Neuron (in vitro differentiated cells): ENCODE measurements around the gene CNTN4.

Experiments
- H2AFZ ChIP-seq: one replicate; pipeline ENCODE4 v1.6.1; 2013; ENCODE audit warnings: low read depth, mild to moderate bottlenecking, inconsistent platforms, low read length, moderate library complexity
- H3K27me3 ChIP-seq: one replicate; pipeline ENCODE4 v1.6.1; 2013; ENCODE audit warnings: low read length; ENCODE audit not compliant: insufficient read depth
- H3K36me3 ChIP-seq: one replicate; pipeline ENCODE4 v1.6.1; 2013; ENCODE audit warnings: low read length; ENCODE audit not compliant: insufficient read depth
- H3K4me1 ChIP-seq: one replicate; pipeline ENCODE4 v1.6.1; 2013; ENCODE audit warnings: low read length; ENCODE audit not compliant: insufficient read depth
- H3K4me3 ChIP-seq: 2 replicates; pipeline ENCODE4 v1.5.1; 2013; ENCODE audit warnings: mild to moderate bottlenecking, low read length, moderate library complexity
- H3K9me3 ChIP-seq: one replicate; pipeline ENCODE4 v1.6.1; 2013; ENCODE audit warnings: low read length

The CNTN4 gene

GRCh38 chr3:2391896-2392295, 293.2 kb downstream of the CNTN4 start:
- Histone ChIP-seq H3K4me3 (no peak overlapping the region), H3K9me3 (no peaks in the 10 kb centered on the region), H3K27me3 (no peaks in the 10 kb centered on the region), H3K4me1 (no peaks in the 10 kb centered on the region), H2AFZ (no peak overlapping the region), H3K36me3 (no peaks in the 10 kb centered on the region)

DNA sequence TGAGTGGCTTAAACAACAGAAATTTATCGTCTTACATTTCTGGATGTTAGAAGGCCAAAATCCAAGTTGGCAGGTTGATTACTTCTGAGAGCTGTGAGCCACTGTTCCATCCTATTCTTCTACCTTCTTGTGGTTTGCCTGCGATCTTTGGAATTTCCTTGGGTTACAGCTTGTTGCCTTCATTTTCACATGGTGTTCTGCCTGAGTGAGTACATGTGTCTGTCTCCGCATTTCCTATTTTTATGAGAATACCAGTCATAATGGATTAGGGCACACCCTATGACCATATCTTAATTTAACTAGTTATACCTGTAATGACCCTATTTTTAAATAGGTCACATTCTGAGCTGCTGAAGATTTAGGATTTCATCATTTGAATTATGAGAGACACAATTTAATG, 294.3 kb downstream of the CNTN4 start:
- no peaks in the 10 kb centered on the region for H3K4me1 ChIP-seq
- no peaks in the 10 kb centered on the region for H3K27me3 ChIP-seq
- no peaks in the 10 kb centered on the region for H3K36me3 ChIP-seq
- no peaks in the 10 kb centered on the region for H3K9me3 ChIP-seq
- no peak overlapping the region for H2AFZ ChIP-seq
- H3K4me3 ChIP-seq = no peak overlapping the region

DNA sequence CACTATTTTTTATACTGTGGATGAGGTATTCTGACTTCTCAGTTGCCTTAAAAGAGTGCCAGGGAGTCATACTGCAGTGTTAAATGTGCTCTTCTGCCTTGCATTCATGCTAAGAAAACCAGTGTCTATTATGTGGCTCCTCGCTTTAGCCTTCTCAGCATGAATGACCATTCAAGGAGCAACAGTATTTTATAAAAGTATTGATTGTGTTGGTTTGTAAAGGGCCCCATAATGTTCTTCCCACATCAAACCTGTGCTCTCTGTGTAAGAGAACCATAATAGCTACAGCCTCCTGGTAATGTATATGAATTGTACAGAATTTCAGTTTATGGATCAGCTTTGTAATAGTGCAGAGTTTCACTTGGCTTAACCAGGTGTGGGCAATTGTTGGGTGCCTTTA, 316.4 kb downstream of the CNTN4 start:
- no peaks in the 10 kb centered on the region for H3K27me3 ChIP-seq
- H3K9me3 ChIP-seq = no peaks in the 10 kb centered on the region
- no peaks in the 10 kb centered on the region for H3K4me1 ChIP-seq
- H3K4me3 ChIP-seq = no peak overlapping the region
- no peak overlapping the region for H2AFZ ChIP-seq
- H3K36me3 ChIP-seq = no peaks in the 10 kb centered on the region

- H3K9me3 ChIP-seq = no peaks in the 10 kb centered on the region
Measured at GRCh38 chr3:2420919-2421318, 322.3 kb downstream of the CNTN4 start.

DNA sequence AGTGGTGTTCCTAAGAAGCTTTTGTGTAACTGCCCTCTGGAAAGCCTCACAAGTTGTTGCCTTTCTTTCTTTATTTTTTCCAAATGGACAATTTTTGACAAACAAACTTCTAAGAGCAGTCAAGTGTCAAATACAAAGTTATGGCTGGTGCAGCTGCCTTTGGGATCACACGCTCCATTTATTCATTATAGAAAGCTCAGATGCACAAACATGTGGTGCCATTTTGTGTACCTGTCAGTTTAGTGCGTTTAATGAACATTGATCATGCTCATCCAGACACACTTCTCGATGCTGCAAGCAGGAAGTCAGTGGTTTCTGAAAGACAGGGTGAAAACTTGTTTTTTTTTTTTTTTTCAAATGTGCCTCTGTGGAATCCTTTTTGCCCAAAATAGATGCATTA, 324.5 kb downstream of the CNTN4 start:
- Histone ChIP-seq H3K4me3 (no peak overlapping the region), H3K4me1 (no peaks in the 10 kb centered on the region), H3K36me3 (no peaks in the 10 kb centered on the region), H2AFZ (no peak overlapping the region), H3K27me3 (no peaks in the 10 kb centered on the region), H3K9me3 (no peaks in the 10 kb centered on the region)

More at GRCh38 chr3:2420919-2421318, 322.3 kb downstream of the CNTN4 start:
- H3K27me3 ChIP-seq = no peaks in the 10 kb centered on the region
- H2AFZ ChIP-seq = no peak overlapping the region
- no peaks in the 10 kb centered on the region for H3K4me1 ChIP-seq
- H3K36me3 ChIP-seq = no peaks in the 10 kb centered on the region
- no peak overlapping the region for H3K4me3 ChIP-seq

GRCh38 chr3:2441558-2441957, 342.9 kb downstream of the CNTN4 start:
- no peak overlapping the region for H2AFZ ChIP-seq
- H3K27me3 ChIP-seq = no peaks in the 10 kb centered on the region
- no peaks in the 10 kb centered on the region for H3K36me3 ChIP-seq
- H3K9me3 ChIP-seq = no peaks in the 10 kb centered on the region
- H3K4me1 ChIP-seq = no peaks in the 10 kb centered on the region
- H3K4me3 ChIP-seq = no peak overlapping the region

GRCh38 chr3:2446146-2446545, 347.5 kb downstream of the CNTN4 start:
- no peaks in the 10 kb centered on the region for H3K27me3 ChIP-seq
- H3K36me3 ChIP-seq = no peaks in the 10 kb centered on the region
- no peaks in the 10 kb centered on the region for H3K4me1 ChIP-seq
- H2AFZ ChIP-seq = no peak overlapping the region
- H3K4me3 ChIP-seq = no peak overlapping the region
- H3K9me3 ChIP-seq = no peaks in the 10 kb centered on the region

DNA sequence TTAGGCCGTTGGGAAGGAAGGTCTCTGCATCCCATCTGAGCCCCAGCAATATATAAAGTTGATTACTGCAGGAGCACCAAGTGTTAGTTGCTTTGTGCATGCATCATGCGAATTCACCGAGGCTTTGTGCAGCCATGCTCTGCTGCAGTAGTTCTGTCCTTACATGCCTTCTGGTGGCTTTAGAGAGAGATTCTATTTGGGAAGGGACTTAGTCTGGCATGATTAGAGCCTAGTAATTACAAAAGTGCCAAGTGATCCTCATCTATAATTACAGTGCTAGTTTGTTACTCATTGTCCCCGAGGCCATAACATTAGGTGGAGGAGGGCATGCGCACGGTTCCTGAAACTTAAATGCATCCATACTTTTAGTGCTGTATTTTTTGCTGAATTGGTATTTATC, 353.6 kb downstream of the CNTN4 start:
- Histone ChIP-seq H3K4me3 (no peak overlapping the region), H3K36me3 (no peaks in the 10 kb centered on the region), H3K27me3 (no peaks in the 10 kb centered on the region), H3K4me1 (no peaks in the 10 kb centered on the region), H2AFZ (no peak overlapping the region), H3K9me3 (no peaks in the 10 kb centered on the region)

DNA sequence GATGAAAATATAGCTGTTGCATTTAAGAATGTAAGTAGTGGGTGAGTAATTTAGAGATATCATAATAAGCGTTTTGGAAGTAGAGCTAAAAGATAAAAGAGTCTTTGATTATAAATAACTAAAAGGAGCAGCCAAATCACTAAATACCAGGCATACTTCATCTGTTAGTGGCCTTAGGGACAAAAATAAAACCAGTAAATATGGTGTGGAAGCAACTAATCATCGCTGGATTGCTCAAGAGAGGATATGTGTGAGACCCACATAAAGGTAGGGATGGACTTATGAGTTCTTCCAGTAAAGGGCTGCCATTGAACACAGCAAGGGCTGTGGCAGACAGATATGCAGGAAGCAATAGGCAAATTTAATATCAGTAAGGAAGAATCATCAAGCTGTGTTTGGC, 356.2 kb downstream of the CNTN4 start:
- Histone ChIP-seq H2AFZ (no peak overlapping the region), H3K9me3 (no peaks in the 10 kb centered on the region), H3K4me1 (no peaks in the 10 kb centered on the region), H3K36me3 (no peaks in the 10 kb centered on the region), H3K27me3 (no peaks in the 10 kb centered on the region), H3K4me3 (no peak overlapping the region)

GRCh38 chr3:2456788-2457187, 358.1 kb downstream of the CNTN4 start:
- Histone ChIP-seq H3K36me3 (no peaks in the 10 kb centered on the region), H3K27me3 (no peaks in the 10 kb centered on the region), H3K4me3 (no peak overlapping the region), H3K4me1 (no peaks in the 10 kb centered on the region), H2AFZ (no peak overlapping the region), H3K9me3 (no peaks in the 10 kb centered on the region)

DNA sequence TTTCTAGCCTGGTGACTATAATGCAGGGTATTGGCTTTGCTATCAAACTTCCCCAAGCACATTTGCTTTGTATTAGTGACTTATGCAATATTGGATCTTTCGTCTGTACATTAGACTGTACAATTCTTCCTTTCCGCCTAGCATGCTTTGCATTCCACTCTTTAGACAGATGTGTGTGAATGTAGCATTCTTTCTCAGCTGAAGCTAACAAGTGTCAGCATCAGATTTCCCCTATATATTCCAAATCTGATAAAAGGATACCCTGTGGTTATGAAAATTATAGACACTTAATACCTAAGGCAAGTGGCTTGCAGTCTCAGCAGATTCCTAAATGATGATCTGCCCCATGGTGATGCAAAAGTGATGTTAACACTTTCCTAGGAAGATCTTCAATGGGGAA, 360.1 kb downstream of the CNTN4 start:
- Histone ChIP-seq H2AFZ (no peak overlapping the region), H3K9me3 (no peaks in the 10 kb centered on the region), H3K4me1 (no peaks in the 10 kb centered on the region), H3K4me3 (no peak overlapping the region), H3K36me3 (no peaks in the 10 kb centered on the region), H3K27me3 (no peaks in the 10 kb centered on the region)

DNA sequence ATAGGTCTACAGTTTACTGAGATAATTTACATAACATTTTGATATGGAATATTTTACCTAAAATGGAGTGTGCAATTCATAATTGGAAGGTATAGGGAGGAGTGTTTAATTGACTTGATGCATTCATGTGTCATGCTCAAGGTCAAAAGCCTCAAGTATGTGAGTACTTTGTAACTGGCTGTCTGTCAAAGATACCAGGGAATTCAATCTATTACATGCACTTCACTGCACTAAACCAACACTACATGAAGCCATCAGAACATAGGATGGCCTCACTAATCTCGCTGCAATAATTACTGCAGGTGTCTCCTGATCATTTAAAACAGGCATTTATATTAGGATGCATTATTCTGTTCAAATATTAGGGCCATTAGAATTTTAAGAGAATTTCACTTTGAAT, 367.2 kb downstream of the CNTN4 start:
- H3K27me3 ChIP-seq = no peaks in the 10 kb centered on the region
- peaks cover 7% of the 10 kb centered on the region for H3K4me1 ChIP-seq
- no peaks in the 10 kb centered on the region for H3K36me3 ChIP-seq
- no peaks in the 10 kb centered on the region for H3K9me3 ChIP-seq
- no peak overlapping the region for H2AFZ ChIP-seq
- no peak overlapping the region for H3K4me3 ChIP-seq

DNA sequence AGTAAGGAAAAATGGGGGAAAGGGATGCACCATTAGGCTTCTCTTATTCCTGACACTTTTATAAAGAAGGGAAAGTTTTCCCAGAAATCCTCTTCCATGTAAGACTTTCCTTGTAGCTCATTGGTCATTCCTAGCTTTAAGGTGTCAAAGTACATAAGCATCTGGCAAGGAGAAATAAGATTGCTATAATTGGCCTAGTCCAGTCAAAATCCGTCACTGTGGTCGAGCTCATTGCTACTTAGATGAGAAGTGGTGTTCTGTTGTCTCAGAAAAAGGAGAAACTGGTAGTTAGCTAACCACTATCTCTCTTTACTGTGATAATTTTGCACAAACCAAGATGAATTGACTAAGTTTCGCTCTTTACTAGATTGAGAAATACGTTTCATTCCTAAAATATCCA, 370.1 kb downstream of the CNTN4 start:
- Histone ChIP-seq H2AFZ (no peak overlapping the region), H3K27me3 (no peaks in the 10 kb centered on the region), H3K36me3 (no peaks in the 10 kb centered on the region), H3K4me3 (no peak overlapping the region), H3K4me1 (peaks cover 7% of the 10 kb centered on the region), H3K9me3 (no peaks in the 10 kb centered on the region)

DNA sequence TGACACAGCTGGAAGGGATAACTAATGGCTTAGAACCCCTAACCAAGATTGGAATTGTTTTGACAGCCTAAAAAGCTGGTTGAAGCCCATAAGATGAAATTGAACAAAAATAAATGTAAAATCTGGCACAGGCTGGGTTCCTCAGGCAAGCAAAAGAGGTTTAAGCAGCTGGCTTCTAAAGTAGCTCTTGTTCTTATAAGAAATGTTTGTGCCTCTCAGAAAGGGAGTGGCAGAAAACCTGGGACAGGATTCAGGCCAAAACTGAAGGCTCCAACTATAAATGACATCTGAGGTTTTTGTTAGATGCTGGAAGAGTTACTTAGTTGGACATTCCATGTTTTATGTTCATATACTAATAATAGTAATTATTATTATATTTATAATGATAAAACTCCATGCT, 378.3 kb downstream of the CNTN4 start:
- Histone ChIP-seq H3K4me1 (no peaks in the 10 kb centered on the region), H3K27me3 (no peaks in the 10 kb centered on the region), H3K36me3 (no peaks in the 10 kb centered on the region), H3K9me3 (no peaks in the 10 kb centered on the region), H3K4me3 (no peak overlapping the region), H2AFZ (no peak overlapping the region)
